SK-N-SH (cell line): Measurements from ENCODE around the gene RGS9. TPM values are rescaled to one million over a fixed set of nuclear protein-coding genes. Genes with fewer than 3 reads are reported as not detected.

Source experiments
- CTCF ChIA-PET: fragments of 300-600, 350-600 bp; formaldehyde crosslinking; extraction: SDS; loops from one replicate; lab custom pipeline; 2021; lab: Yijun Ruan, JAX
- POLR2A ChIA-PET: fragments of 350-600 bp; sonication (Branson Sonifier 250); formaldehyde crosslinking; extraction: SDS; loops from one replicate; lab custom pipeline; 2020; ENCODE audit warnings: antibody characterized with exemption, inconsistent platforms; lab: Yijun Ruan, JAX
- DNase-seq: peaks from one replicate; pipeline ENCODE4 v3.0.0; 2012
- H2AFZ ChIP-seq: fragments of 200-600 bp; sonication (generic); 2 replicates; pipeline ENCODE4 v1.8.1; 2016; ENCODE audit warnings: antibody characterized with exemption, mild to moderate bottlenecking, low read depth
- H3F3A ChIP-seq: fragments of 200-600 bp; sonication (generic); replicated peaks from 2 replicates; pipeline ENCODE3; 2016; ENCODE audit warnings: antibody characterized with exemption, mild to moderate bottlenecking; ENCODE audit not compliant: insufficient read depth
- H3K27ac ChIP-seq, 2 experiments: fragments of 200-500 bp in 1 of 2; fragments of 200-600 bp in 1 of 2; sonication (Bioruptor generic) in 1 of 2; sonication (generic), shearing (Covaris generic) in 1 of 2; 2 replicates each; pipeline versions ENCODE4 v1.5.1 to v1.6.1; 2014 to 2016; ENCODE audit warnings: low read depth in 2 of 2, inconsistent platforms in 1 of 2, low read length in 1 of 2, mild to moderate bottlenecking in 1 of 2, mixed read lengths in 1 of 2
- H3K27me3 ChIP-seq: fragments of 200-600 bp; sonication (generic), shearing (Covaris generic); 2 replicates; pipeline ENCODE4 v1.6.1; 2016; ENCODE audit warnings: mixed run types; ENCODE audit not compliant: insufficient read depth
- H3K36me3 ChIP-seq, 2 experiments: fragments of 200-500 bp in 1 of 2; fragments of 200-600 bp in 1 of 2; sonication (Bioruptor generic) in 1 of 2; sonication (generic) in 1 of 2; replicated peaks in 1 of 2; 2 replicates each; pipeline versions ENCODE3 to v1.5.1; 2014 to 2016; ENCODE audit warnings: low read length in 1 of 2, mild to moderate bottlenecking in 1 of 2; ENCODE audit not compliant: insufficient read depth in 2 of 2, control insufficient read depth in 1 of 2
- H3K4me1 ChIP-seq, 2 experiments: fragments of 200-500 bp in 1 of 2; fragments of 200-600 bp in 1 of 2; sonication (Bioruptor generic) in 1 of 2; sonication (generic), shearing (Covaris generic) in 1 of 2; 2 replicates each; pipeline versions ENCODE4 v1.5.1 to v1.6.1; 2014 to 2016; ENCODE audit warnings: low read depth in 1 of 2, low read length in 1 of 2, mixed run types in 1 of 2; ENCODE audit not compliant: insufficient read depth in 2 of 2, control insufficient read depth in 1 of 2
- H3K4me2 ChIP-seq: fragments of 200-600 bp; sonication (generic), shearing (Covaris generic); 2 replicates; pipeline ENCODE4 v1.6.1; 2017; ENCODE audit warnings: mixed run types
- H3K4me3 ChIP-seq, 2 experiments: fragments of 200-500 bp in 1 of 2; fragments of 200-600 bp in 1 of 2; sonication (Bioruptor generic) in 1 of 2; sonication (generic), shearing (Covaris generic) in 1 of 2; 2 replicates each; pipeline versions ENCODE4 v1.5.1 to v1.8.1; 2014 to 2016; ENCODE audit warnings: low read depth in 2 of 2, inconsistent platforms in 1 of 2, low read length in 1 of 2, mild to moderate bottlenecking in 1 of 2, mixed read lengths in 1 of 2, moderate library complexity in 1 of 2
- H3K79me2 ChIP-seq: fragments of 200-600 bp; sonication (generic); 2 replicates; pipeline ENCODE4 v1.8.1; 2017; ENCODE audit warnings: mild to moderate bottlenecking; ENCODE audit not compliant: insufficient read depth
- H3K9ac ChIP-seq: fragments of 200-600 bp; sonication (generic); 2 replicates; pipeline ENCODE4 v1.6.1; 2017; ENCODE audit warnings: mixed run types
- H3K9me2 ChIP-seq: fragments of 200-600 bp; sonication (generic); 2 replicates; pipeline ENCODE4 v1.6.1; 2017; ENCODE audit warnings: mixed run types
- H3K9me3 ChIP-seq: fragments of 200-600 bp; sonication (generic); 2 replicates; pipeline ENCODE4 v1.6.1; 2017; ENCODE audit warnings: mixed run types, mild to moderate bottlenecking, moderate library complexity
- H4K20me1 ChIP-seq: fragments of 200-600 bp; sonication (generic); 2 replicates; pipeline ENCODE4 v1.6.1; 2017; ENCODE audit warnings: mild to moderate bottlenecking, mixed run types; ENCODE audit not compliant: insufficient read depth
- CTCF ChIP-seq: fragments of 200-600 bp; sonication (generic); IDR thresholded peaks from 2 replicates; pipeline ENCODE4 v1.6.1; 2017; ENCODE audit warnings: antibody characterized with exemption, mild to moderate bottlenecking, moderate library complexity
- FOXM1 ChIP-seq: IDR thresholded peaks from 2 replicates; pipeline ENCODE4 v1.4.0; 2012; ENCODE audit warnings: low read depth, mild to moderate bottlenecking
- GABPA ChIP-seq: IDR thresholded peaks from 2 replicates; pipeline ENCODE4 v1.4.0; 2012; ENCODE audit warnings: low read depth, mild to moderate bottlenecking
- GATA2 ChIP-seq: sonication (generic); formaldehyde crosslinking; IDR thresholded peaks from 2 replicates; pipeline ENCODE4 v1.5.0; 2020; ENCODE audit warnings: mild to moderate bottlenecking, missing genetic modification reagents
- JUND ChIP-seq: IDR thresholded peaks from 2 replicates; pipeline ENCODE4 v1.4.0; 2012
- RCOR1 ChIP-seq: fragments of 150-350 bp; IDR thresholded peaks from 2 replicates; pipeline ENCODE4 v1.6.1; 2017; ENCODE audit warnings: antibody characterized with exemption, low read length
- RFX5 ChIP-seq: IDR thresholded peaks from 2 replicates; pipeline ENCODE4 v1.6.1; 2012; ENCODE audit warnings: mild to moderate bottlenecking, improper control_type of control experiment, low read length
- SMC3 ChIP-seq: IDR thresholded peaks from 2 replicates; pipeline ENCODE4 v1.6.1; 2012; ENCODE audit warnings: low read depth, low read length, improper control_type of control experiment
- USF2 ChIP-seq: fragments of 150-350 bp; IDR thresholded peaks from 2 replicates; pipeline ENCODE4 v1.6.1; 2017; ENCODE audit warnings: antibody characterized with exemption, low read length, low read depth, borderline replicate concordance
- WGBS: methylation state at CpG from one replicate; pipeline ENCODE4 v1.1.6; 2017; ENCODE audit warnings: low lambda C conversion rate; 5-methylcytosine and 5-hydroxymethylcytosine counted together
- polyA plus RNA-seq, 3 experiments: library from polyadenylated mRNA; depleted of rRNA; stranded (reverse); fragments of >200 nt; gene quantifications; 2 replicates each; pipeline ENCODE4 v1.2.3, GENCODE V29; 2012

The RGS9 gene
- polyA plus RNA-seq, 1 of the 3 experiments (the other 2 are of a cell fraction): 1.4 TPM

- POLR2A ChIA-PET: interaction anchor here (1.3 kb wide), 1 partner anchor 28 kb away, joined by 3 read pairs; no protein-coding TSS in a partner anchor
- Histone ChIP-seq H4K20me1 (no peaks in the 10 kb centered on the region), H3K27me3 (no peaks in the 10 kb centered on the region; the same call in 1 of the 2 replicates), H3K4me3 (no peak overlapping the region), H3K4me2 (no peak overlapping the region), H3K27ac (no peak overlapping the region), H3K9ac (no peak overlapping the region), H3K9me3 (no peaks in the 10 kb centered on the region), H3F3A (no peaks in the 10 kb centered on the region), H3K36me3 (no peaks in the 10 kb centered on the region), H2AFZ (no peak overlapping the region), H3K79me2 (no peaks in the 10 kb centered on the region), H3K9me2 (no peaks in the 10 kb centered on the region), H3K4me1 (peaks cover 0 to 10% of the 10 kb centered on the region in 2 experiments; a peak in 1 of 4 replicates)
- 81% methylated on average over 12 of the region's 14 CpGs for WGBS
- CTCF ChIA-PET: interaction anchor here (1.6 to 10.7 kb wide), 3 partner anchors 9 to 41 kb away, joined by 4 to 79 read pairs (median 9); partner anchors contain the start of gene RGS9
- no peak for TF ChIP-seq USF2
- no peak for TF ChIP-seq SMC3
- TF ChIP-seq RCOR1: no peak
- TF ChIP-seq GATA2 (CRISPR knock-in tag): no peak
- no peak for DNase-seq
Observed at GRCh38 chr17:65156835-65157565, 19.8 kb downstream of the RGS9 start.

GRCh38 chr17:65158041-65158440, 20.9 kb downstream of the RGS9 start:
- Histone ChIP-seq H3K4me3 (no peak overlapping the region), H3K27me3 (no peaks in the 10 kb centered on the region), H3K4me2 (no peak overlapping the region), H3K9me3 (no peaks in the 10 kb centered on the region), H2AFZ (no peak overlapping the region), H3K9me2 (no peaks in the 10 kb centered on the region), H3K36me3 (no peaks in the 10 kb centered on the region), H3K27ac (no peak overlapping the region), H4K20me1 (no peaks in the 10 kb centered on the region), H3K4me1 (peaks cover 0 to 10% of the 10 kb centered on the region in 2 experiments; a peak in 1 of 4 replicates), H3K9ac (no peak overlapping the region), H3K79me2 (no peaks in the 10 kb centered on the region), H3F3A (no peaks in the 10 kb centered on the region)
- 86% methylated on average over 11 of the region's 11 CpGs for WGBS
- no peak for TF ChIP-seq GABPA
- TF ChIP-seq SMC3: no peak
- TF ChIP-seq JUND: no peak
- no peak for TF ChIP-seq CTCF
- no peak for TF ChIP-seq RFX5
- no peak for TF ChIP-seq FOXM1
- POLR2A ChIA-PET: interaction anchor here (1.3 kb wide), 1 partner anchor 27 kb away, joined by 3 read pairs; no protein-coding TSS in a partner anchor
- CTCF ChIA-PET: interaction anchor here (1.1 to 10.7 kb wide), 4 partner anchors 21 to 57 kb away, joined by 3 to 79 read pairs (median 8); partner anchors contain the start of gene RGS9
- DNase-seq: no peak
